PC-9 (cell line): ENCODE data around the gene PRKCH. TPM values are rescaled to one million over a fixed set of nuclear protein-coding genes. Genes with fewer than 3 reads are reported as not detected.

Experiments used
- BruUV-seq: library from RNA; stranded (reverse); fragments of 400-500 nt; replicated peaks from 2 replicates; lab custom pipeline; 2021; lab: Mats Ljungman, UMichigan
- CTCF ChIA-PET: fragments of 300-600 bp; sonication (Branson Sonifier 250); formaldehyde crosslinking; loops from one replicate; lab custom pipeline; 2022; ENCODE audit warnings: antibody characterized with exemption; lab: Charles Lee
- POLR2A ChIA-PET: fragments of 300-600 bp; sonication (Branson Sonifier 250); formaldehyde crosslinking; loops from one replicate; lab custom pipeline; 2022; ENCODE audit warnings: antibody characterized with exemption; ENCODE audit not compliant: unreplicated experiment; lab: Charles Lee
- DNase-seq, 2 experiments: peaks; one replicate each; pipeline versions ENCODE4 v3.0.0 to v3.0.0-alpha.2; 2015 to 2022; ENCODE audit warnings: mixed read lengths in 1 of 2
- H2AFZ ChIP-seq: fragments of 200-600 bp; sonication (generic); 2 replicates; pipeline ENCODE4 v1.8.1; 2017; ENCODE audit warnings: antibody characterized with exemption
- H3F3A ChIP-seq: fragments of 200-600 bp; sonication (generic); 2 replicates; pipeline ENCODE4 v1.8.1; 2017; ENCODE audit warnings: antibody characterized with exemption, mild to moderate bottlenecking, low read depth; ENCODE audit not compliant: insufficient read depth
- H3K27ac ChIP-seq: fragments of 200-600 bp; sonication (generic); 2 replicates; pipeline ENCODE4 v1.6.1; 2016; ENCODE audit warnings: mixed run types
- H3K27me3 ChIP-seq: fragments of 200-600 bp; sonication (generic); 2 replicates; pipeline ENCODE4 v1.6.1; 2016; ENCODE audit warnings: low read depth, mixed run types; ENCODE audit not compliant: insufficient read depth
- H3K36me3 ChIP-seq: fragments of 200-600 bp; sonication (generic); 2 replicates; pipeline ENCODE4 v1.6.1; 2016; ENCODE audit warnings: low read depth, mixed run types
- H3K4me1 ChIP-seq: fragments of 200-600 bp; sonication (generic); replicated peaks from 2 replicates; pipeline ENCODE4 v1.6.1; 2016; ENCODE audit warnings: mixed run types; ENCODE audit not compliant: insufficient read depth
- H3K4me2 ChIP-seq: fragments of 200-600 bp; sonication (generic); 2 replicates; pipeline ENCODE4 v1.6.1; 2017; ENCODE audit warnings: mixed run types
- H3K4me3 ChIP-seq: fragments of 200-600 bp; sonication (generic); 2 replicates; pipeline ENCODE4 v1.6.1; 2016; ENCODE audit warnings: mixed run types
- H3K79me2 ChIP-seq: fragments of 200-600 bp; sonication (generic); 2 replicates; pipeline ENCODE4 v1.6.1; 2017; ENCODE audit warnings: low read depth, mixed run types
- H3K9me2 ChIP-seq: fragments of 200-600 bp; sonication (generic); 2 replicates; pipeline ENCODE4 v1.8.1; 2017; ENCODE audit warnings: mild to moderate bottlenecking; ENCODE audit not compliant: insufficient read depth
- H3K9me3 ChIP-seq: fragments of 200-600 bp; sonication (generic); 2 replicates; pipeline ENCODE4 v1.8.1; 2016; ENCODE audit warnings: low read depth; ENCODE audit not compliant: insufficient read depth
- H4K20me1 ChIP-seq: fragments of 200-600 bp; sonication (generic); 2 replicates; pipeline ENCODE4 v1.8.1; 2017; ENCODE audit not compliant: insufficient read depth
- CTCF ChIP-seq: fragments of 200-600 bp; sonication (generic); conservative IDR thresholded peaks from 2 replicates; pipeline ENCODE4 v1.6.1; 2017; ENCODE audit warnings: mixed run types, antibody characterized with exemption, mild to moderate bottlenecking, moderate library complexity
- EZH2 ChIP-seq: fragments of 200-600 bp; sonication (generic); IDR thresholded peaks from 2 replicates; pipeline ENCODE4 v1.8.0; 2017; ENCODE audit warnings: antibody characterized with exemption, low read depth
- intact Hi-C: fragments of 100-400 bp; cut with micrococcal nuclease; formaldehyde crosslinking; loops from one replicate; pipeline ENCODE4 v1.10.0; 2022; ENCODE audit not compliant: unreplicated experiment
- total RNA-seq: library from RNA; stranded (reverse); gene quantifications from 2 replicates; pipeline ENCODE4 v1.2.3, GENCODE V29; 2021

PRKCH gene
- total RNA-seq, 1 experiment from 2014 or later: 32.4 TPM

GRCh38 chr14:61343471-61343870 lies 22.1 kb downstream of the PRKCH start:
- peak overlapping the region; percentile 28; the same call in 1 of the 2 replicates for H3K27ac ChIP-seq
- H3K36me3 ChIP-seq: no peaks in the 10 kb centered on the region
- no peaks in the 10 kb centered on the region for H3K9me3 ChIP-seq
- H2AFZ ChIP-seq: no peak overlapping the region
- ChIA-PET CTCF (no interaction called here), POLR2A (no interaction called here)
- peaks cover 22% of the 10 kb centered on the region for H3K4me1 ChIP-seq
- intact Hi-C loops: no loop called here
- H3F3A ChIP-seq: no peaks in the 10 kb centered on the region
- no peak overlapping the region for H3K4me3 ChIP-seq
- no peaks in the 10 kb centered on the region for H3K27me3 ChIP-seq
- H3K4me2 ChIP-seq: no peak overlapping the region
- peaks cover 87% of the 10 kb centered on the region for H3K79me2 ChIP-seq
- no peaks in the 10 kb centered on the region for H3K9me2 ChIP-seq
- TF ChIP-seq EZH2 (no peak), CTCF (no peak)
- no TSS peak for BruUV-seq
- no peak for DNase-seq
- no peaks in the 10 kb centered on the region for H4K20me1 ChIP-seq

DNA sequence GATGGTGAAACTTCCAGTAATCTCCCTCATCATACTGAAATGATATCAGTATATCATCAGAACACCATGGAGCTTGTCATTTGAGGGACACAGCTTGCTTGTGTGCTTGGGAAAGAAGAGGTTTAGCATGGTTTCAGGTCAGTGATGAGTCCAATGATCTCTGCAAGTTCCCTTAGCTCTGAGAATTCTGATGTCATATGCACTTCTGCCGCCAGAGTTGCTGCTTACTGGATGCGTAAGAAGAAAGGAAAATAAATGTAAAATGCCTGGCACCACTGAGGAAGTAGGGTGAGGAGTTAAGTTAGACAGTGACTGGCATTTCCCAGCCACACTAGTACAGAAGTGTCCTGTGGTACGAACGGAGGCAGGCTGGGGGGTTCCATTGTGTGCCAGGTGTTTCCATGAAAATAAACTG lies 22.6 kb downstream of the PRKCH start:
- Histone ChIP-seq H3K4me2 (no peak overlapping the region), H3K9me2 (no peaks in the 10 kb centered on the region), H3F3A (no peaks in the 10 kb centered on the region), H3K4me1 (peaks cover 22% of the 10 kb centered on the region), H3K9me3 (no peaks in the 10 kb centered on the region), H3K27ac (peak overlapping the region; percentile 28; the same call in 1 of the 2 replicates), H4K20me1 (no peaks in the 10 kb centered on the region), H3K79me2 (peaks cover 87% of the 10 kb centered on the region), H2AFZ (no peak overlapping the region), H3K36me3 (no peaks in the 10 kb centered on the region), H3K4me3 (no peak overlapping the region), H3K27me3 (no peaks in the 10 kb centered on the region)
- CTCF ChIA-PET: no interaction called here
- intact Hi-C loops: no loop called here
- TF ChIP-seq EZH2: no peak
- no peak for TF ChIP-seq CTCF
- no TSS peak for BruUV-seq
- DNase-seq: no peak
- POLR2A ChIA-PET: no interaction called here

- no peak overlapping the region for H2AFZ ChIP-seq
- H3K4me1 ChIP-seq: peaks cover 22% of the 10 kb centered on the region
- no peak overlapping the region for H3K4me3 ChIP-seq
- H3K27ac ChIP-seq: no peak overlapping the region
- H4K20me1 ChIP-seq: no peaks in the 10 kb centered on the region
- TF ChIP-seq CTCF: no peak
- TF ChIP-seq EZH2: no peak
- peaks cover 91% of the 10 kb centered on the region for H3K79me2 ChIP-seq
- DNase-seq: no peak
- POLR2A ChIA-PET: no interaction called here
- no peaks in the 10 kb centered on the region for H3K9me3 ChIP-seq
- no peaks in the 10 kb centered on the region for H3K36me3 ChIP-seq
- H3K4me2 ChIP-seq: no peak overlapping the region
- no peaks in the 10 kb centered on the region for H3K9me2 ChIP-seq
- intact Hi-C loops: no loop called here
- H3K27me3 ChIP-seq: no peaks in the 10 kb centered on the region
- CTCF ChIA-PET: no interaction called here
- H3F3A ChIP-seq: no peaks in the 10 kb centered on the region
- no TSS peak for BruUV-seq
These were observed 23.2 kb downstream of the PRKCH start for GRCh38 chr14:61344437-61345150.
